Smooth muscle cell (in vitro differentiated cells): ENCODE results near the gene FCF1. TPM values are rescaled to one million over a fixed set of nuclear protein-coding genes. Genes with fewer than 3 reads are reported as not detected.

ENCODE experiments used
- DNase-seq: peaks from one replicate; lab custom pipeline; 2025; ENCODE audit not compliant: unreplicated experiment; lab: John Stamatoyannopoulos, UW
- H2AFZ ChIP-seq: fragments of 200-600 bp; sonication (generic); 2 replicates; pipeline ENCODE4 v1.6.0; 2016; ENCODE audit warnings: antibody characterized with exemption, low read depth, mild to moderate bottlenecking
- H3F3A ChIP-seq: fragments of 200-600 bp; sonication (generic); 2 replicates; pipeline ENCODE4 v1.6.0; 2017; ENCODE audit warnings: antibody characterized with exemption, low read depth
- H3K27ac ChIP-seq: fragments of 200-600 bp; sonication (generic); 2 replicates; pipeline ENCODE4 v1.5.1; 2016; ENCODE audit warnings: low read depth, mild to moderate bottlenecking
- H3K27me3 ChIP-seq: fragments of 200-600 bp; sonication (generic); 2 replicates; pipeline ENCODE4 v1.6.1; 2016; ENCODE audit warnings: low read depth, mild to moderate bottlenecking
- H3K36me3 ChIP-seq: fragments of 200-600 bp; sonication (generic); 2 replicates; pipeline ENCODE4 v1.5.1; 2016; ENCODE audit warnings: low read depth
- H3K4me1 ChIP-seq: fragments of 200-600 bp; sonication (generic); 2 replicates; pipeline ENCODE4 v1.5.1; 2016; ENCODE audit warnings: low read depth
- H3K4me2 ChIP-seq: fragments of 200-600 bp; sonication (generic); 2 replicates; pipeline ENCODE4 v1.6.0; 2016; ENCODE audit warnings: mild to moderate bottlenecking
- H3K4me3 ChIP-seq: fragments of 200-600 bp; sonication (generic); 2 replicates; pipeline ENCODE4 v1.5.1; 2016; ENCODE audit warnings: mild to moderate bottlenecking
- H3K79me2 ChIP-seq: fragments of 200-600 bp; sonication (generic); 2 replicates; pipeline ENCODE4 v1.6.0; 2016; ENCODE audit warnings: low read depth, mild to moderate bottlenecking
- H3K9ac ChIP-seq: fragments of 200-600 bp; sonication (generic); 2 replicates; pipeline ENCODE4 v1.6.0; 2016; ENCODE audit warnings: low read depth
- H3K9me3 ChIP-seq: fragments of 200-600 bp; sonication (generic); replicated peaks from 2 replicates; pipeline ENCODE4 v1.5.1; 2016; ENCODE audit warnings: low read depth
- H4K20me1 ChIP-seq: fragments of 200-600 bp; sonication (generic); 2 replicates; pipeline ENCODE4 v1.6.0; 2016; ENCODE audit warnings: low read depth
- CTCF ChIP-seq: fragments of 200-600 bp; sonication (generic); IDR thresholded peaks from 2 replicates; pipeline ENCODE4 v1.5.1; 2017; ENCODE audit warnings: borderline replicate concordance, mild to moderate bottlenecking, antibody characterized with exemption; ENCODE audit not compliant: insufficient read depth, poor library complexity, severe bottlenecking
- WGBS: methylation state at CpG from one replicate; pipeline ENCODE4 v1.1.7; 2016; ENCODE audit warnings: low lambda C conversion rate; 5-methylcytosine and 5-hydroxymethylcytosine counted together
- polyA plus RNA-seq: library from polyadenylated mRNA; unstranded; fragments of >200 nt; fragmentation: Nextera tagmentation; extraction: Ambion mirVana; gene quantifications from 2 replicates; pipeline ENCODE4 v1.2.1, GENCODE V29; 2016
- total RNA-seq: library from RNA; depleted of rRNA; stranded (reverse); fragments of >200 nt; gene quantifications from 2 replicates; pipeline ENCODE4 v1.2.3, GENCODE V29; 2014

Gene FCF1
- total and polyA plus RNA-seq, 2 experiments from 2014 or later, result 14.6 to 36.2 TPM

- Histone ChIP-seq H3K9me3 (no peaks in the 10 kb centered on the region), H3K4me1 (no peaks in the 10 kb centered on the region), H3K27ac (no peak overlapping the region), H3K27me3 (no peaks in the 10 kb centered on the region), H3F3A (no peaks in the 10 kb centered on the region), H3K4me2 (no peak overlapping the region), H3K9ac (no peak overlapping the region), H4K20me1 (peaks cover 8% of the 10 kb centered on the region), H3K36me3 (no peaks in the 10 kb centered on the region), H3K79me2 (peaks cover 2% of the 10 kb centered on the region), H2AFZ (no peak overlapping the region), H3K4me3 (no peak overlapping the region)
- TF ChIP-seq CTCF, result no peak
- 97% methylated on average over 3 of the region's 3 CpGs for WGBS
- DNase-seq, result no peak
Observed at GRCh38 chr14:74683406-74683805, 29.5 kb upstream of the FCF1 start.

- TF ChIP-seq CTCF, result no peak
- Histone ChIP-seq H3K4me3 (no peak overlapping the region), H3K36me3 (no peaks in the 10 kb centered on the region), H3K9me3 (no peaks in the 10 kb centered on the region), H3K27me3 (no peaks in the 10 kb centered on the region), H2AFZ (no peak overlapping the region), H3K4me1 (no peaks in the 10 kb centered on the region), H3K27ac (no peak overlapping the region), H3K79me2 (peaks cover 4% of the 10 kb centered on the region), H3K9ac (no peak overlapping the region), H3K4me2 (no peak overlapping the region), H3F3A (no peaks in the 10 kb centered on the region), H4K20me1 (peaks cover 8% of the 10 kb centered on the region)
- WGBS, result 98% methylated on average over 12 of the region's 12 CpGs
- DNase-seq, result no peak
Observed at GRCh38 chr14:74684434-74684833, 28.5 kb upstream of the FCF1 start.

GRCh38 chr14:74685056-74685455, 27.9 kb upstream of the FCF1 start:
- no peak overlapping the region for H2AFZ ChIP-seq
- 97% methylated on average over 2 of the region's 2 CpGs for WGBS
- H3K9ac ChIP-seq, result no peak overlapping the region
- DNase-seq, result no peak
- no peak overlapping the region for H3K4me2 ChIP-seq
- H3K79me2 ChIP-seq, result peaks cover 4% of the 10 kb centered on the region
- H4K20me1 ChIP-seq, result peaks cover 8% of the 10 kb centered on the region
- H3K36me3 ChIP-seq, result no peaks in the 10 kb centered on the region
- H3F3A ChIP-seq, result no peaks in the 10 kb centered on the region
- no peaks in the 10 kb centered on the region for H3K4me1 ChIP-seq
- H3K9me3 ChIP-seq, result no peaks in the 10 kb centered on the region
- no peaks in the 10 kb centered on the region for H3K27me3 ChIP-seq
- no peak for TF ChIP-seq CTCF
- no peak overlapping the region for H3K27ac ChIP-seq
- no peak overlapping the region for H3K4me3 ChIP-seq

- Histone ChIP-seq H3K9ac (no peak overlapping the region), H3F3A (no peaks in the 10 kb centered on the region), H4K20me1 (peaks cover 8% of the 10 kb centered on the region), H3K4me1 (no peaks in the 10 kb centered on the region), H2AFZ (no peak overlapping the region), H3K27me3 (no peaks in the 10 kb centered on the region), H3K36me3 (peaks cover 5% of the 10 kb centered on the region), H3K9me3 (no peaks in the 10 kb centered on the region), H3K4me2 (no peak overlapping the region), H3K27ac (no peak overlapping the region), H3K4me3 (no peak overlapping the region), H3K79me2 (peaks cover 4% of the 10 kb centered on the region)
- no peak for TF ChIP-seq CTCF
- DNase-seq, result no peak
- WGBS, result 76% methylated on average over 3 of the region's 3 CpGs
Observed at GRCh38 chr14:74685921-74686678, 26.8 kb upstream of the FCF1 start.
